Activated CD4-positive, alpha-beta T cell treated with anti-CD3 and anti-CD28 coated beads, Interleukin-2, Interleukin-6, amounts not matched to agents 100 ng/mL and 50 ng/mL, durations not matched to agents 16 hours and 8 hours (primary cell): ENCODE data around the gene FNDC5.
A peak's percentile ranks its signal among the peaks of the same experiment; 100 is the strongest.

Source experiments
- DNase-seq: peaks from one replicate; pipeline ENCODE4 v3.0.0-alpha.2; 2020

The FNDC5 gene

GRCh38 chr1:32863881-32864245 lies 6.8 kb downstream of the FNDC5 start:
- no peak for DNase-seq

- no peak for DNase-seq
These were observed 7.4 kb downstream of the FNDC5 start for GRCh38 chr1:32863218-32863880.

GRCh38 chr1:32861904-32862695 lies 8.6 kb downstream of the FNDC5 start:
- no peak for DNase-seq

- no peak for DNase-seq
These were observed 10.1 kb downstream of the FNDC5 start for GRCh38 chr1:32860566-32860965.

- DNase-seq, result no peak
These were observed 10.8 kb downstream of the FNDC5 start for GRCh38 chr1:32859915-32860314.

- no peak for DNase-seq
These were observed 11.9 kb downstream of the FNDC5 start for GRCh38 chr1:32858791-32859190.

- no peak for DNase-seq
These were observed 12.6 kb downstream of the FNDC5 start for GRCh38 chr1:32858136-32858535.

GRCh38 chr1:32855861-32856617 lies 14.7 kb downstream of the FNDC5 start:
- no peak for DNase-seq

- no peak for DNase-seq
These were observed 22.2 kb downstream of the FNDC5 start for GRCh38 chr1:32848354-32849063.

GRCh38 chr1:32831878-32832277 lies 38.8 kb downstream of the FNDC5 start:
- DNase-seq, result no peak

GRCh38 chr1:32830092-32830852 lies 40.4 kb downstream of the FNDC5 start:
- no peak for DNase-seq

GRCh38 chr1:32828341-32828740 lies 42.4 kb downstream of the FNDC5 start:
- DNase-seq, result no peak

GRCh38 chr1:32825181-32825580 lies 45.5 kb downstream of the FNDC5 start:
- no peak for DNase-seq

- peak; percentile 76 for DNase-seq
These were observed 51.7 kb downstream of the FNDC5 start for GRCh38 chr1:32818804-32819541.

- DNase-seq, result peak; percentile 51
These were observed 52.6 kb downstream of the FNDC5 start for GRCh38 chr1:32817815-32818786.

- DNase-seq, result peak; percentile 100
These were observed 53.4 kb downstream of the FNDC5 start, which contains the start of the genes S100PBP and YARS1 for GRCh38 chr1:32817159-32817814. TSS of gene S100PBP (plus strand) at chr1:32817653. CDS start at chr1:32826100, 8,447 bp downstream. TSS of gene YARS1 (minus strand) at chr1:32817358. CDS start at chr1:32817244, 114 bp downstream.

- DNase-seq, result peak; percentile 11
These were observed 54.0 kb downstream of the FNDC5 start for GRCh38 chr1:32816676-32817158.

GRCh38 chr1:32813941-32814739 lies 56.6 kb downstream of the FNDC5 start:
- no peak for DNase-seq
